ENCODE measurements around the gene TNRC6B.

DNA sequence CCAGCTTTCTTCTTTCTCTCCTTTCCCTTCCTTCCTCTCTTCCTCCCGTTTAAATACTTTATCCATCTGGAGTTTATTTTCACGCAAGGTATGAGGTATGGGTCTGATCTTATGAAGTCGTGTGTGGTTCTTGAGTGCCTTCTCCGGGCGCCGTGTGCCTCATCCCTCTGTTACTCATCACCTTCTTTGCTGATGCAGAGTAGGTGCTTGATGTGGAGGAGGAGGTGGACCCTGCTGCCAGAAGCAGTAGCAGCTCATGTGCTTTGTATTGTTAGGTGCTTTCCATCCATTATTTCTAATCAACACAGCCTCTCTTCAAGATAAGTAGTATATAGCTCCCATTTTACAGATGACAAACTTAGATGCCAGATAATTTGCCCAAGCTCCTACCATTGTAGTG, 47.0 kb downstream of the TNRC6B start:
- TF ChIP-seq, protein P1, sequence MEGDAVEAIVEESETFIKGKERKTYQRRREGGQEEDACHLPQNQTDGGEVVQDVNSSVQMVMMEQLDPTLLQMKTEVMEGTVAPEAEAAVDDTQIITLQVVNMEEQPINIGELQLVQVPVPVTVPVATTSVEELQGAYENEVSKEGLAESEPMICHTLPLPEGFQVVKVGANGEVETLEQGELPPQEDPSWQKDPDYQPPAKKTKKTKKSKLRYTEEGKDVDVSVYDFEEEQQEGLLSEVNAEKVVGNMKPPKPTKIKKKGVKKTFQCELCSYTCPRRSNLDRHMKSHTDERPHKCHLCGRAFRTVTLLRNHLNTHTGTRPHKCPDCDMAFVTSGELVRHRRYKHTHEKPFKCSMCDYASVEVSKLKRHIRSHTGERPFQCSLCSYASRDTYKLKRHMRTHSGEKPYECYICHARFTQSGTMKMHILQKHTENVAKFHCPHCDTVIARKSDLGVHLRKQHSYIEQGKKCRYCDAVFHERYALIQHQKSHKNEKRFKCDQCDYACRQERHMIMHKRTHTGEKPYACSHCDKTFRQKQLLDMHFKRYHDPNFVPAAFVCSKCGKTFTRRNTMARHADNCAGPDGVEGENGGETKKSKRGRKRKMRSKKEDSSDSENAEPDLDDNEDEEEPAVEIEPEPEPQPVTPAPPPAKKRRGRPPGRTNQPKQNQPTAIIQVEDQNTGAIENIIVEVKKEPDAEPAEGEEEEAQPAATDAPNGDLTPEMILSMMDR (conservative IDR thresholded peaks at IDR 0.05 in 1 of 2, IDR thresholded peaks at IDR 0.05 in 1 of 2; ENCODE audit: extremely low read depth in 1 of 2, insufficient read depth in 1 of 2, low read depth in 1 of 2, low read length in 2 of 2): no peak
- no peak for TF ChIP-seq EZH2 (IDR thresholded peaks at IDR 0.05; ENCODE audit: borderline replicate concordance, low read length)

Data from mammary epithelial cell (primary cell).